ENCODE results near the gene RNF225.

DNA sequence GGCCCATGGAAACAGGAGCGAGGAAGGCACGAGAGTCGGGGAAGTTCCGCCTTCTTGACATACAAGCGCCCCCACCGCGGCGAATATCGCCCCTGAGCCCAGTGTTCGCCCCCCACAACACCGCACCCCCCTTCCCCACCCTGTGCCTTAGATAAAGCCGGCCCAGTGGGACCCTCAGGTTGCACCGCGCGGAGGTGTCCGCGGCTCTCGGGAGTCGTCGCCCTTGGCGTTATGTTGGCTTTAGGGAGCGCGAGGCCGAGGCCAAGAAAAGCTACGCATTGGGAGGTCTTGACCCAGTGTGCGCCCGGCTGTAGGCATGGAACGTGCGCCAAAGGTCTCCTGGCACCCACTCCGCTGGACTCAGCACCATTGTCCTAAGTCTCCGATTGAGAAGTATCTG is 45.1 kb downstream of the RNF225 start:
- no peak for TF ChIP-seq CTCF (IDR thresholded peaks at IDR 0.05)
- TF ChIP-seq POLR2A (IDR thresholded peaks at IDR 0.05), result peak in 1 of 4 donors; percentile 18
- TF ChIP-seq POLR2AphosphoS5 (IDR thresholded peaks at IDR 0.05), result no peak
